ENCODE data around the gene TRIM17. TPM values are rescaled to one million over a fixed set of nuclear protein-coding genes. Genes with fewer than 3 reads are reported as not detected.

The TRIM17 gene
- total RNA-seq, 1 donor from 2014 or later = 1.2 TPM

- TF ChIP-seq POLR2A (IDR thresholded peaks at IDR 0.05) (no peak), POLR2AphosphoS5 (IDR thresholded peaks at IDR 0.05; ENCODE audit: insufficient read depth in 1 of 2, low read depth in 1 of 2) (no peak)
- TF ChIP-seq, protein P1, sequence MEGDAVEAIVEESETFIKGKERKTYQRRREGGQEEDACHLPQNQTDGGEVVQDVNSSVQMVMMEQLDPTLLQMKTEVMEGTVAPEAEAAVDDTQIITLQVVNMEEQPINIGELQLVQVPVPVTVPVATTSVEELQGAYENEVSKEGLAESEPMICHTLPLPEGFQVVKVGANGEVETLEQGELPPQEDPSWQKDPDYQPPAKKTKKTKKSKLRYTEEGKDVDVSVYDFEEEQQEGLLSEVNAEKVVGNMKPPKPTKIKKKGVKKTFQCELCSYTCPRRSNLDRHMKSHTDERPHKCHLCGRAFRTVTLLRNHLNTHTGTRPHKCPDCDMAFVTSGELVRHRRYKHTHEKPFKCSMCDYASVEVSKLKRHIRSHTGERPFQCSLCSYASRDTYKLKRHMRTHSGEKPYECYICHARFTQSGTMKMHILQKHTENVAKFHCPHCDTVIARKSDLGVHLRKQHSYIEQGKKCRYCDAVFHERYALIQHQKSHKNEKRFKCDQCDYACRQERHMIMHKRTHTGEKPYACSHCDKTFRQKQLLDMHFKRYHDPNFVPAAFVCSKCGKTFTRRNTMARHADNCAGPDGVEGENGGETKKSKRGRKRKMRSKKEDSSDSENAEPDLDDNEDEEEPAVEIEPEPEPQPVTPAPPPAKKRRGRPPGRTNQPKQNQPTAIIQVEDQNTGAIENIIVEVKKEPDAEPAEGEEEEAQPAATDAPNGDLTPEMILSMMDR (IDR thresholded peaks at IDR 0.05) = no peak
- Histone ChIP-seq H3K27ac (no peak overlapping the region), H3K36me3 (peaks cover 0 to 23% of the 10 kb centered on the region in 2 donors), H3K9me3 (no peaks in the 10 kb centered on the region), H3K4me1 (peaks cover 32% of the 10 kb centered on the region), H3K4me3 (no peak overlapping the region), H3K27me3 (no peaks in the 10 kb centered on the region)
- intact Hi-C loops (cut with DNase I) = no loop called here
- no peak for DNase-seq (ENCODE audit: extremely low spot score in 2 of 2)
These were observed 14.7 kb downstream of the TRIM17 start for GRCh38 chr1:228401782-228402640.

DNA sequence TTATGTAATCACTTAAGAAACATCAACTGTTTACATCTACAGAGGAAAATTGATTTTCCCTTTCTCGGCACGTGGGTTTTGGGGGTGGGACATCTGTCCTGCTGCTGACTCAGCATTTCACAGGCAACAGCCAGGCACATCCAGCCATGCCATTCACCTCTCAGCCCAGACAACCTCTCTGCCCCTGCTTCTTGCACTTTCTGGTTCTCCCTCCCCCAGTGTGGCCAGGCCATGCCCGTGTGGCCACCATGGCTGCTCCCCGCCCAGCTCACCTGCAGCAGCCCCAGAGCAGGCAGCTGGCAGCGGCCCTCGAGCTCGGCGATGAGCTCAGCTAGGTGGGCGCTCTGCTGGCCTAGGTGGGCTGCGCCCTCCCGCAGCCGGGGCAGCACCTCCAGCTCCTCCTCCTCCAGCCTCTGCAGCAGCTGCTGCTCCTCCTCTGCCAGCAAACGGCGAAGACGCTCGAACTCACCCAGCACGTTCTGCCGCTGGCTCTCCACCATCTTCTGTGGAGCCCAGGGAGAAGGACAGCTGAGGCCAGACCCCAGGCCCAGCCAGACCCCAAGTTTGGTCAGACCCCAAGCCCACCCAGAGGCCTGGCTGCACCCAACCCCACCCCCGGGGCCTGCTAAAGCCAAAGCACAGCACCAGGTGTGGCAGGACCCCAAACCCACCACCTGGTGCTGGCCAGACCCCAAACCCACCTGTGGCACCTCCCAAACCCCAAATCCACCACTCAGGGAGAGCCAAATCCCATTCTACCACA lies 15.8 kb downstream of the TRIM17 start:
- Histone ChIP-seq H3K27me3 (no peaks in the 10 kb centered on the region), H3K9me3 (no peaks in the 10 kb centered on the region), H3K4me1 (peaks cover 31% of the 10 kb centered on the region), H3K36me3 (peaks cover 0 to 32% of the 10 kb centered on the region in 2 donors), H3K27ac (no peak overlapping the region), H3K4me3 (no peak overlapping the region)
- DNase-seq (ENCODE audit: extremely low spot score in 2 of 2) = no peak
- no peak for TF ChIP-seq POLR2A (IDR thresholded peaks at IDR 0.05)
- no peak for TF ChIP-seq POLR2AphosphoS5 (IDR thresholded peaks at IDR 0.05; ENCODE audit: insufficient read depth in 1 of 2, low read depth in 1 of 2)
- intact Hi-C loops (cut with DNase I) = no loop called here

- Histone ChIP-seq H3K4me3 (no peak overlapping the region), H3K27ac (no peak overlapping the region), H3K9me3 (no peaks in the 10 kb centered on the region), H3K27me3 (no peaks in the 10 kb centered on the region), H3K4me1 (peaks cover 24% of the 10 kb centered on the region), H3K36me3 (peaks cover 0 to 39% of the 10 kb centered on the region in 2 donors)
- TF ChIP-seq, protein P1 (IDR thresholded peaks at IDR 0.05) = no peak
- no peak for TF ChIP-seq POLR2A (IDR thresholded peaks at IDR 0.05)
- TF ChIP-seq POLR2AphosphoS5 (IDR thresholded peaks at IDR 0.05; ENCODE audit: insufficient read depth in 1 of 2, low read depth in 1 of 2) = no peak
- DNase-seq (ENCODE audit: extremely low spot score in 2 of 2) = no peak
- intact Hi-C loops (cut with DNase I) = no loop called here
These were observed 16.4 kb downstream of the TRIM17 start for GRCh38 chr1:228400237-228400651.

DNA sequence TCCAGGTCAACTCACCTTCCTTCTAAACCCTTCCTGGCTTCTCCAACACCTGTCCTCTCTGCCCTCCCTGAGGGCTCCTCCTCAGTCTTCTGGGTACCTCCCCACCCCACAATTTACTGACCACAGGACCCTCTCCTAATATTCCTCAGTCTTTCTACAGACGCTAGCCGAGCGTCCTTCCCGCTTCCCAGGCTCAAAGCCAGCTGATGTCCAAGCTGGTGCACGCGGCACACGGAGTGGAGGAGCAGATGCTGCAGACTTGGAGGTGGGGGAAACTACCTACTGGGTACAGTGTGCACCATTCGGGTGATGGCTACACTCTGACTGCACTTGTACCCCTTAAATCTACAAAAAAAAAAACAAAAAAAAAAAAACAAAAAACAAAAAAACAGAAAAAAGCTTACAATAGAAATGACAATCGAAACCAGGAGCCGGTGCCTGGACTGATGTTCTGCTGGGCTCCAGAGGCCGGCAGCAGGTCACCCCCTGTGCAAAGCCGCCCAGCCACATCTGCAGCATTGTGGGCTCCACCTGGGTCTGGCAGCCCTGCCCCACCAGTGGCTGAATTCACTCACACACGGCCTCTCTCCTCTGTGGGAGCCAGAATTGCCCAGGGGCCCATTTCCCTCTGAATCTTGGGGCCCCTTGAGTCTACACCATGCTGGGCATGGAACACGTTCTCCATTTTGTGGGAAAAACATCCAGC lies 17.0 kb downstream of the TRIM17 start:
- peaks cover 0 to 44% of the 10 kb centered on the region in 2 donors for H3K36me3 ChIP-seq
- H3K9me3 ChIP-seq = no peaks in the 10 kb centered on the region
- no peak for DNase-seq (ENCODE audit: extremely low spot score in 2 of 2)
- intact Hi-C loops (cut with DNase I) = no loop called here
- no peak overlapping the region for H3K4me3 ChIP-seq
- no peak for TF ChIP-seq POLR2A (IDR thresholded peaks at IDR 0.05)
- TF ChIP-seq, protein P1 (IDR thresholded peaks at IDR 0.05) = no peak
- no peak for TF ChIP-seq POLR2AphosphoS5 (IDR thresholded peaks at IDR 0.05; ENCODE audit: insufficient read depth in 1 of 2, low read depth in 1 of 2)
- H3K4me1 ChIP-seq = peaks cover 19% of the 10 kb centered on the region
- no peak overlapping the region for H3K27ac ChIP-seq
- H3K27me3 ChIP-seq = no peaks in the 10 kb centered on the region

Measured in vagina (tissue), 2 donors.